ENCODE data around the gene LRRC70.
"Not testable (repeated sequence)": the region's sequence is repeated elsewhere in the genome, so short reads cannot be mapped to it uniquely, and the experiment has no call there.

LRRC70 gene

DNA sequence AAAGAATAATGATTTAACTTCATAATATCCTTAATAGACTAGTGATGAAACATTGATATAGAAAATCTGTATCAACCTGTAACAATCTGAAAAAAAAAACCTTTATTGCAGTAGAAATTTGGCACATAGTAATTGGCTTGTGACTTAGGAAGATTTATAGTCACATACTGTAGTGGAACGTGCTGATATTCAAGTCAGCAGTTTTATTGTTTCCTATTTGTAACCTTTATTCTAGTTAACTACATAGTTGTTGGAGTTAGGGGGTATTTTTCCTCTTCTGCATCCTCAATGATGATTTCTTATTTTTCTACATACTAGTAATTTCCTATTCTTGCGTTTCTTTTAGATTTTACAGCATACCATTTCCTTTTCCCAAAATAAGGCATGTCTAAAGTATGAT is 14.5 kb upstream of the LRRC70 start:
- Mint-ChIP-seq H3K27ac (no peak overlapping the region), H3K9me3 (peaks cover 13% of the 10 kb centered on the region), H3K4me1 (peaks cover 4% of the 10 kb centered on the region), H3K36me3 (peaks cover 58% of the 10 kb centered on the region), H3K4me3 (no peak overlapping the region)
- no peak for ATAC-seq
- DNase-seq (ENCODE audit: low spot score in 2 of 2) = no peak

DNA sequence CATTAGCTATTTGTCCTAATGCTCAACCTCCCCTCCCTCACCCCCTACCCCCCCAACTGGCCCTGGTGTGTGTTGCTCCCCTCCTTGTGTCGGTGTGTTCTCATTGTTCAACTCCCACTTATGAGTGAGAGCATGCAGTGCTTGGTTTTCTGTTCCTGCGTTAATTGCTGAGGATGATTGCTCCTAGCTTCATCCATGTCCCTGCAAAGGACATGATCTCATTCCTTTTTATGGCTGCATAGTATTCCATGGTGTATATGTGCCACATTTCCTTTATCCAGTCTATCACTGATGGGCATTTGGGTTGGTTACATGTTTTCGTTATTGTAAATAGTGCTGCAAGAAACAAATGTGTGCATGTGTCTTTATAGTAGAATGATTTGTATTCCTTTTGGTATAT is 12.9 kb upstream of the LRRC70 start:
- Mint-ChIP-seq H3K27ac (peak overlapping the region; percentile 35), H3K9me3 (peaks cover 13% of the 10 kb centered on the region), H3K36me3 (peaks cover 54% of the 10 kb centered on the region)
- not testable (repeated sequence) for ATAC-seq; DNase-seq (ENCODE audit: low spot score in 2 of 2); H3K4me3 Mint-ChIP-seq; H3K4me1 Mint-ChIP-seq

DNA sequence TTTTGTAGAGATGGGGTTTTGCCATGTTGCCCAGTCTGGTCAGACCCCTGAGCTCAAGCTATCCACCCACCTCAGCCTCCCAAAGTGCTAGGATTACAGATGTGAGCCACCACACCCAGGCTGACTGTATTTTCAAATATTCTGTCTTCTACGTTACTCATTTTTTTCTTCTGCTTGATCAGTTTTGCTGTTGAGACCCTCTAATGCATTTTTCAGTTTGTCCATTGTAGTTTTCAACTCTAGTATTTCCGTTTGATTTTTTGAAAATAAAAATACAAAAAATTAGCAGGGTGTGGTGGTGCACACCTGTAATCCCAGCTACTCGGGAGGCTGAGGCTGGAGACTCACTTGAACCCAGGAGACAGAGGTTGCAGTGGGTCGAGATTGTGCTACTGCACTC is 10.5 kb upstream of the LRRC70 start:
- peaks cover 13% of the 10 kb centered on the region for H3K9me3 Mint-ChIP-seq
- ATAC-seq = no peak
- H3K4me1 Mint-ChIP-seq = peaks cover 8% of the 10 kb centered on the region
- H3K36me3 Mint-ChIP-seq = peaks cover 38% of the 10 kb centered on the region
- no peak overlapping the region for H3K27ac Mint-ChIP-seq
- no peak for DNase-seq (ENCODE audit: low spot score in 2 of 2)
- H3K4me3 Mint-ChIP-seq = no peak overlapping the region

DNA sequence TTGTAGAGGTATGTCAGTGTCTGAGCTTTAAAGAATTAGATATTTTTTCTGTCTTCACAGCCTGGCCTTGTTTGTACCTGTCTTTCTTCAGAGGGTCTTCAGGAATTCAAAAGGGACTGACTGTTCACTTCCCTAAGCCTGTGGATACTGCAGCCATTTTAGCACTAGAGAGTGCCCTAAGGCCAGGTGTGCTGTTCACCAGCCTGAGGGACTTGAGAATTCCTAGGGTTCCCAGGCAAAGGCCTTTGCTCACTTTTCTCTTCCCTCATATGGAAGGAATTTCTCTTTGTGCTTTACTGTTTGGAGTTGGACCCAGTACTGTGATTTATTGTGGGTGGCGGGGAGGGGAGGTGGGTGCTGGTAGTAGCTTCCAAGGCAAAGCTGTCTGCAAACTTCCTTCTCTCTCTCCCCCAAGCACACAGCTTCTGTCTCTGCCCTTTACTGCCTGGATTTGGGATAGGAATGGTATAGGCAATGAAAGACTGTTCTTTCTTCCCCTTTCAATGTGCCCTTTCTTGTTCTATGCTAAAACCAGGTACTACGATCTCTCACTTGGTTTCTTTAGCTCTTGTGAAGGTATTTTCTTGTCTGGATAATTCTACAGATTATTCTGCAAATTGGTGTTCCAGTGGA is 9.7 kb upstream of the LRRC70 start:
- ATAC-seq = no peak
- DNase-seq (ENCODE audit: low spot score in 2 of 2) = no peak
- H3K27ac Mint-ChIP-seq = peak overlapping the region; percentile 33
- peaks cover 13% of the 10 kb centered on the region for H3K9me3 Mint-ChIP-seq
- H3K4me1 Mint-ChIP-seq = peaks cover 8% of the 10 kb centered on the region
- H3K36me3 Mint-ChIP-seq = peaks cover 38% of the 10 kb centered on the region
- H3K4me3 Mint-ChIP-seq = no peak overlapping the region

DNA sequence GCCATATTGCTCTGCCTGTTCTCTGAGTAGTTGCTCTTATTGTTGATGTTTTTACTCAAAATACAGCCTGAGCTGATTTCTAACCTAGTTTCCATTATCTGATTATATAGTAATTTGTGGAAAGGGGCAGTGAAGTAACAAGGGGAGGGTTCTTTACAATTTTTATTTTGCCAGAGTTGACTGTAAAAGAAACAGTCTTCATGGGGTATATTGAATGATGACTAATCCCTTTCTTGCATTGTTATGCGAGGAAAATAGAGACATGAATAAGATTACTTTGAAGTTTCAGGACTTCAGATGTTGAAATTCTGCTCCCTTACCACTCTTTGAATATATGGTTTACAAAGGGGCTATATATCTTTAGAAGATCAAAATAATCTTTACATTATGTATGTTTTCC is 9.1 kb upstream of the LRRC70 start:
- H3K4me1 Mint-ChIP-seq = peaks cover 14% of the 10 kb centered on the region
- peaks cover 13% of the 10 kb centered on the region for H3K9me3 Mint-ChIP-seq
- DNase-seq (ENCODE audit: low spot score in 2 of 2) (no peak), ATAC-seq (peak; percentile 91)
- H3K4me3 Mint-ChIP-seq = no peak overlapping the region
- H3K36me3 Mint-ChIP-seq = peaks cover 38% of the 10 kb centered on the region
- H3K27ac Mint-ChIP-seq = peak overlapping the region; percentile 33

DNA sequence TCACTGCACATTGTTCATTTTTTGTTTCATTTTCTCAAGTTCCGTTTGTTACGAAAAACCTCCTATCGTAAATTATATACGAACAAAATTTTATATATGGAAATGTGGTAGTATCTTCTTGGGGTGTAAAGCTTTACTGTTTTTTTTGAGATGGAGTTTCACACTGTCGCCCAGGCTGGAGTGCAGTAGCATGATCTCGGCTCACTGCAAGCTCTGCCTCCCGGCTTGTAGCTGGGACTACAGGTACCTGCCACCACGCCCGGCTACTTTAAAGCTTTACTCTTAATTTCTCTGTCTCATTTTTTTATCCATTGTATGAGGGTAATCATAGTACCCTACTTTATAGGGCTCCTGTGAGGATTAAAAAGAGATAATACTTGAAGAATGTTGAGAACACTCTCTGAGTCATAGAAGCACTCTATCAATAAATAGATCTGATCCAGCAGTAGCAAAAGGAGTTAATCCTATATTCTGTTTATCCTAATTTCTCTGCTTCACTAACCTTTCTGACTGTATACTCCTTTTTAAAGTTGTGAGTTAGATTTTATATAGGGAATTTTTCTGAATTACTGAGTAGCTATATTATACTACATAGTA is 5.6 kb upstream of the LRRC70 start:
- peaks cover 28% of the 10 kb centered on the region for H3K4me1 Mint-ChIP-seq
- H3K36me3 Mint-ChIP-seq = peaks cover 14% of the 10 kb centered on the region

DNA sequence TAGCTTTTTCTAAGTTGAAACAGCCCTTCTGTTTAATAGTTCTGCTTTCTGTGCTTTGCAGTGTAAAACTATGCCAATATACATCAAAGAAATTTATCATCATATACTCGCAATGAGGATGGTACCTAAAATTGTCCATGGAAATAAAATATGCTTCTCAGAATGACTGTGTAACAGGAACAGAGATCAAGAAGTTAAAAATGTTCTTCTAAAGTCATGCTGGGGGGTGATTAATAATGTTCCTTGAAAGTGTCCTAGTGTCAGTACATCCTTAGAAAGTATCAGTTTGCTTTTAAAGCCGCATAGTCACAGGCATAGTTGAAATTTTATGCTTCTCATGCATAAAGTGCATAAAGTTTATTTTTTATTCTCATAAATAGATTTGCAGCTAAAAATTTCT is 4.0 kb upstream of the LRRC70 start:
- Mint-ChIP-seq H3K27ac (no peak overlapping the region), H3K36me3 (no peaks in the 10 kb centered on the region)

More for the DNA sequence above, 5.6 kb upstream of the LRRC70 start:
- Mint-ChIP-seq H3K4me3 (no peak overlapping the region), H3K27ac (no peak overlapping the region), H3K9me3 (peaks cover under 1% of the 10 kb centered on the region)
- DNase-seq (ENCODE audit: low spot score in 2 of 2) (no peak), ATAC-seq (no peak)

DNA sequence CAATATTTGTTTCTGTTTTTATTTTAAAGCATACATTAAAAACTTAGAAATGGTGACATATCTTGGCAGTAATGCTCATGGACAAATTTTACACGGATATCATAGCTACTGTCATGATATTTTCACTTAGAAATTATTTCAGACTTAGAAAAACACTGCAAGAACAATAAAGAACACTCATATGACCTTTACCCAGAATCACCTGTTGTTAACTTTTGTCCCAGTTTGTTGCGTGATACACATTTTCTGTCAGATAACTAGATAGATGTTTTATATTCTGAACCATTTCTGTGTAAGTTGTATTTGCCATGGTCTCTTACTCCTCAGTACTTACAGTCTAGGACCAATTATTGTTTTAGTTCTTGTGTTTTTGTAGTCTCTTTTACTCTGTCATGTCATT is 3.6 kb upstream of the LRRC70 start:
- Mint-ChIP-seq H3K27ac (no peak overlapping the region), H3K36me3 (no peaks in the 10 kb centered on the region), H3K4me1 (peaks cover 27% of the 10 kb centered on the region), H3K4me3 (no peak overlapping the region), H3K9me3 (no peaks in the 10 kb centered on the region)
- no peak for ATAC-seq
- no peak for DNase-seq (ENCODE audit: low spot score in 2 of 2)

More for the DNA sequence above, 4.0 kb upstream of the LRRC70 start:
- no peak for DNase-seq (ENCODE audit: low spot score in 2 of 2)
- Mint-ChIP-seq H3K4me1 (peaks cover 27% of the 10 kb centered on the region), H3K4me3 (no peak overlapping the region), H3K9me3 (no peaks in the 10 kb centered on the region)
- ATAC-seq = peak; percentile 59

DNA sequence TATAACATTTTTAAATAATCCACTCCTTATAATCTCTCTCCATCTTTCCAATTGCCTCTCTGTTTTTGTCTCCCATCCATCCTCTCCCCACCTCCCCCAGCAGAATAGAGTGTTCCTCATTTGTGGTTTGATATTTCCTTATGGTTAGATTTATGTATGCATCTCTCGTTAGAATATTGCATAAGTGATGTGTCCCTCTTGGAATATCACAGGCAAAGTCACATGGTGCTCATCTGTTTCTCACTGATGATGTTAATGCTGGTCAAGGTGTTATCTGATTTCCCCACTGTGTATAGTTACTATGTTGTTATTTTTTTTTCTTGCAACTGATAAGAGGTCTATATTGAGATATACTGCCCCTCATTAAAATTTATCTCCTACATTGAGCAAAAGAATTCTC is 3.1 kb upstream of the LRRC70 start:
- peaks cover 27% of the 10 kb centered on the region for H3K4me1 Mint-ChIP-seq
- DNase-seq (ENCODE audit: low spot score in 2 of 2) (no peak), ATAC-seq (no peak)
- no peaks in the 10 kb centered on the region for H3K36me3 Mint-ChIP-seq
- no peak overlapping the region for H3K4me3 Mint-ChIP-seq
- no peaks in the 10 kb centered on the region for H3K9me3 Mint-ChIP-seq
- no peak overlapping the region for H3K27ac Mint-ChIP-seq

DNA sequence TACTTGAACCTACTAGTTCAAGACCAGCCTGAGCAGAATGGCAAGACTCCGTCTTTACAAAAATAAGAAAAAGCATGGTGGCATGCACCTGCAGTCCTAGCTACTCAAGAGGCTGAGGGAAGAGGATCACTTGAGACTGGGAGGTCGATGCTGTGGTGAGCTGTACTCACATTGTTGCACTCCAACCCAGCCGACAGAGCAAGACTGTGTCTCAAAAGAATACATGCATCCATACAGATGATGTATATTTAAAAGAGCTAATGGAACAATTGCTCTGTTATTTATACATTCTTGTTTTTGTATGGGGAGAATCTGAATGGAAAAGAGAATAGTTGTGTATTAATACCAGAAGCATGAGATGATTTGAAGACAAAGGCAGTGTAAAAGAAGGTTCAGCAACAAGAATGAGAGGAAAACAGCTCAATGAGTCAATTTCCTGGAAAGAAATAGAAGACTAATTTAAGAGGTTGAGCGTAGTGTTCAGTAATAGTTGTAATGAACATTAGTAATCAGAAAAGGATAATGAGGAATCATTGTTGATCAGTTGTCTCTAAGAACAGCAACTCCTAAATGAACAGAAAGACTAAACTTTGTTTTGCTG is 1.9 kb upstream of the LRRC70 start:
- DNase-seq (ENCODE audit: low spot score in 2 of 2) = no peak
- H3K4me3 Mint-ChIP-seq = no peak overlapping the region
- H3K4me1 Mint-ChIP-seq = peaks cover 27% of the 10 kb centered on the region
- ATAC-seq = peak; percentile 83
- H3K27ac Mint-ChIP-seq = peak overlapping the region; percentile 2
- H3K36me3 Mint-ChIP-seq = no peaks in the 10 kb centered on the region
- H3K9me3 Mint-ChIP-seq = no peaks in the 10 kb centered on the region

DNA sequence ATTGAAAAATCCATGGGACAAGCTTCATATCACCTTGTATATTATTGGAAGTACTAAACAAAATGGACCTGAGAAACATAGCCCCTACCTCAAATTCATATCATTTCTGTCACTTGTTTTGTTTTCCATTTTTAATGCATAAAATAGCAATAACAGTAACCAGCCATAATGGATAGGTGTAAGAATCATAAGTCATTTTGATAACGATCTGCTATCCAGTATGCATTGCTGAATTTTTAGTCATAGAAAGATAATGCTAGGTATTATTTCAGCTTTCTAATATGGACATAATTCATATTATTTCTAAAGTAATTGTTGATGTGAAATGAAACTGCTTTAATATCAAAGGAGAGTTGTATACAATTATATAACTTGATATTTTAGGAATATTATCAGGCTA is 1.1 kb upstream of the LRRC70 start:
- Mint-ChIP-seq H3K9me3 (no peaks in the 10 kb centered on the region), H3K36me3 (no peaks in the 10 kb centered on the region), H3K27ac (peak overlapping the region; percentile 2), H3K4me1 (peaks cover 27% of the 10 kb centered on the region), H3K4me3 (no peak overlapping the region)
- DNase-seq (ENCODE audit: low spot score in 2 of 2) (no peak), ATAC-seq (no peak)

DNA sequence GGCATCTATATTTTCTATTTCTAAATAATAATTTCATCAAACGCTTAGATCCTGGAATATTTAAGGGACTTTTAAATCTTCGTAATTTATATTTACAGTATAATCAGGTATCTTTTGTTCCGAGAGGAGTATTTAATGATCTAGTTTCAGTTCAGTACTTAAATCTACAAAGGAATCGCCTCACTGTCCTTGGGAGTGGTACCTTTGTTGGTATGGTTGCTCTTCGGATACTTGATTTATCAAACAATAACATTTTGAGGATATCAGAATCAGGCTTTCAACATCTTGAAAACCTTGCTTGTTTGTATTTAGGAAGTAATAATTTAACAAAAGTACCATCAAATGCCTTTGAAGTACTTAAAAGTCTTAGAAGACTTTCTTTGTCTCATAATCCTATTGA is 1.1 kb downstream of the LRRC70 start:
- no peak overlapping the region for H3K27ac Mint-ChIP-seq
- peaks cover 20% of the 10 kb centered on the region for H3K4me1 Mint-ChIP-seq
- H3K4me3 Mint-ChIP-seq = no peak overlapping the region
- DNase-seq (ENCODE audit: low spot score in 2 of 2) = no peak
- no peaks in the 10 kb centered on the region for H3K9me3 Mint-ChIP-seq
- no peaks in the 10 kb centered on the region for H3K36me3 Mint-ChIP-seq
- ATAC-seq = no peak

DNA sequence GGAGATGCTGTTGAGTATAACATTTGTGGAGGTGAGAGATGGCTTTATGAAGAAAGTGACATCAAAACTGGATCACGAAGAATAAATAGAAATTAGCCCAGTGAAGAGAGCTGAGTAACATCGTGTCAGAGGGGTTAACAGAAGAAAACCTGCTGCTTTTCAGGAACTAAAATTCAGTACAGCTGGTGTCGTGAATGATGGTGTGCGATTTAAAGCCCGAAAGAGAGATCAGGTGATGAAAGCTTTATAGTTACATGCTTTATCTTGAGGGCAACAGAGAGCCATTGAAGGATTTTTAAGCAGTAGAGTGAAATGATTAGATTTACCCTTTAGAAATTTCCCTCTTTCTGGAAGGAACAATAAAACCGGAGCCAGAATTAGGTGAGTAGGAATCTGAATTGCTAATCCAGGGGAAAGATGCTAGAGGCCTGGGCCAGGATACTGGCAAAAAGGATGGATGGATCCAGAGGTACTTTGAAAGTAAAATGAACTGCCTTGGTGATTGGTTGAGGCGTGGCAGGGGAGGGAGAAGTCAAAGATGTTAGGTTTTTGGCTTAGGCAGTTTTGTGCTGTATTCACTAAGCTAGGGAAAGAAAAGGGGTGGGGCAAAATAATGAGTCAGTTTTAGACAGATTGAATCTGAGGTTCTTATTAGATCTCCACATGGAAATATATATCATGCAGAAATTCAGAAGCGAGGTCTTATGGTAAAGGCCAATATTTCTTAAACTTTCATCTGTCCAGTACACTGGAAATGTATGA is 3.4 kb downstream of the LRRC70 start:
- H3K36me3 Mint-ChIP-seq = no peaks in the 10 kb centered on the region
- H3K27ac Mint-ChIP-seq = no peak overlapping the region
- no peaks in the 10 kb centered on the region for H3K9me3 Mint-ChIP-seq
- H3K4me1 Mint-ChIP-seq = peaks cover 13% of the 10 kb centered on the region
- no peak for DNase-seq (ENCODE audit: low spot score in 2 of 2)
- H3K4me3 Mint-ChIP-seq = no peak overlapping the region
- ATAC-seq = no peak

DNA sequence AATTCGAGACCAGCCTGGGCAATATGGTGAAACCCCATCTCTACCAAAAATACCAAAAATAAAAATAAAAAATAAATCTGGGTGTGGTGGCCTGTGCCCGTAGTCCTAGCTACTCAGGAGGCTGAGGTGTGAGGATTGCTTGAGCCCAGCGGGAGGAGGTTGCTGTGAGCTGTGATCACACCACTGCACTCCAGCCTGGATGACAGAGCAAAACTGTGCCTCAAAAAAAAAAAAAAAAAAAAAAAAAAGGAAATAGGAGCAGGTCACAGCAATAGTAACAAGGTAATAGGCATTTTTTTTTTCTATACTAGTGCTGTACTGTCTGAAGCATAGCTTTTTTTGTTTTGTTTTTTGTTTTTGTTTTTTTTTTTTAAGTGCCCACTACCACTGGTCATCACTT is 5.8 kb downstream of the LRRC70 start:
- Mint-ChIP-seq H3K4me1 (peaks cover 6% of the 10 kb centered on the region), H3K9me3 (no peaks in the 10 kb centered on the region), H3K36me3 (no peaks in the 10 kb centered on the region), H3K27ac (no peak overlapping the region), H3K4me3 (no peak overlapping the region)
- ATAC-seq (no peak), DNase-seq (ENCODE audit: low spot score in 2 of 2) (no peak)

DNA sequence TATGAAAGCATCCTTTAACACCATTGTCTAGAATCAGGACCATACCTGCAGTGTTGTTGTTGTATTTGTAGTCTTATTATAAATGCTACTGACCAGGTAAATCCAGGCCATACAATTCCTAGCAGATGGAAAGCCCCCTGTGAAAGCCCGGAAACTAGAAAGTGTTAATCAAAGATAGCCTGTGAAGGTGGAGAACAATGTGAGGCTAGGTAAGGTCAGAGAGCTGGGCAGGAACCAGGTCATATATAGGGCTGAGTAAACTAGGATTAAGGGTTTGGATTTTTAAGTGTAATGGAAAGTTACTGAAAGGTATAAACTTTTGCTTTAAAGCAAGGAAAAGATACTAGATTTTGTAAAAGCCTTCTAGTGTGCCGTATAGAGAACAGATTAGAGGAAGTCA is 6.7 kb downstream of the LRRC70 start:
- Mint-ChIP-seq H3K4me3 (no peak overlapping the region), H3K27ac (no peak overlapping the region), H3K9me3 (no peaks in the 10 kb centered on the region), H3K4me1 (peaks cover 6% of the 10 kb centered on the region), H3K36me3 (no peaks in the 10 kb centered on the region)
- ATAC-seq (no peak), DNase-seq (ENCODE audit: low spot score in 2 of 2) (no peak)

DNA sequence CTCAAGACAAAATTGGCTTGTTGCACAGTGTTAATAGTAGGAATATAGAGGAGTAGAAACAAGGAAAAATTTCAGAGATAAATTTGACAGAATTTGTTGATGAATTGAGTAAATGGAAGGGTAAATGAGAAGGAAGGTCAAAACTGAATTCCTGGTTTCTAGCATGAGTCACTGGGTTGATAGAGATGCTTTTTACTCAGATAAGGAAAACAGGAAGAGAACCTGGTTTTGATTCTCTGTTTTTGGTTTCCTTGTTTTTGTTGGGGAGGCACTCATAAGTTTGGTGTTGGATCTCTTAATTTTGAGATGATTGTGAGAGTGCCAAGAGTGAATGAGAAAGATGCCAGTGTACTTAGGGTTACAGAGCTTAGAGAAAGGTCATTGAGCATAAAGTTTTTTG is 7.1 kb downstream of the LRRC70 start:
- no peak overlapping the region for H3K4me3 Mint-ChIP-seq
- no peaks in the 10 kb centered on the region for H3K9me3 Mint-ChIP-seq
- no peaks in the 10 kb centered on the region for H3K36me3 Mint-ChIP-seq
- DNase-seq (ENCODE audit: low spot score in 2 of 2) (no peak), ATAC-seq (no peak)
- no peak overlapping the region for H3K27ac Mint-ChIP-seq
- peaks cover 6% of the 10 kb centered on the region for H3K4me1 Mint-ChIP-seq

Measured in stimulated activated effector memory CD8-positive, alpha-beta T cell treated with anti-CD3 and anti-CD28 coated beads, Interleukin-12 subunit alpha, Interleukin-12 subunit beta, amount 100 ng/mL, for 72 hours (primary cell).